Neural cell (in vitro differentiated cells): ENCODE data around the gene B3GALT6. TPM values are rescaled to one million over a fixed set of nuclear protein-coding genes. Genes with fewer than 3 reads are reported as not detected.

ENCODE experiments used
- H2AFZ ChIP-seq: fragments of 200-600, 300-800 bp; sonication (generic), shearing (Covaris generic); 2 replicates; pipeline ENCODE4 v1.6.0; 2014; ENCODE audit warnings: low read depth, mild to moderate bottlenecking, antibody characterized with exemption, low read length, moderate library complexity
- H3F3A ChIP-seq: fragments of 200-600 bp; shearing (Covaris generic); 2 replicates; pipeline ENCODE4 v1.6.1; 2016; ENCODE audit warnings: mild to moderate bottlenecking, moderate library complexity, mixed read lengths, antibody characterized with exemption, low read length; ENCODE audit not compliant: insufficient read depth, poor library complexity, severe bottlenecking
- H3K27ac ChIP-seq: fragments of 200-600, 300-800 bp; sonication (generic), shearing (Covaris generic); 2 replicates; pipeline ENCODE4 v1.5.1; 2014; ENCODE audit warnings: mild to moderate bottlenecking, low read length, moderate library complexity
- H3K27me3 ChIP-seq: fragments of 300-800, 200-600 bp; sonication (generic), shearing (Covaris generic); 2 replicates; pipeline ENCODE4 v1.6.0; 2014; ENCODE audit warnings: mild to moderate bottlenecking, low read depth, low read length, moderate library complexity; ENCODE audit not compliant: insufficient read depth
- H3K36me3 ChIP-seq: fragments of 300-800, 200-600 bp; sonication (generic), shearing (Covaris generic); 2 replicates; pipeline ENCODE4 v1.5.1; 2014; ENCODE audit warnings: mild to moderate bottlenecking, antibody characterized with exemption, low read length, moderate library complexity; ENCODE audit not compliant: insufficient read depth
- H3K4me2 ChIP-seq: fragments of 300-800, 200-600 bp; sonication (generic), shearing (Covaris generic); 2 replicates; pipeline ENCODE4 v1.6.0; 2014; ENCODE audit warnings: mild to moderate bottlenecking, low read length
- H3K4me3 ChIP-seq: fragments of 300-800, 200-600 bp; sonication (generic), shearing (Covaris generic); 2 replicates; pipeline ENCODE4 v1.5.1; 2014; ENCODE audit warnings: mild to moderate bottlenecking, low read length, moderate library complexity
- H3K79me2 ChIP-seq: fragments of 200-600 bp; shearing (Covaris generic); replicated peaks from 2 replicates; pipeline ENCODE4 v1.6.0; 2014; ENCODE audit warnings: mild to moderate bottlenecking, low read length, moderate library complexity; ENCODE audit not compliant: insufficient read depth
- H3K9ac ChIP-seq: fragments of 300-800, 200-600 bp; sonication (generic), shearing (Covaris generic); 2 replicates; pipeline ENCODE4 v1.6.1; 2016; ENCODE audit warnings: mild to moderate bottlenecking, low read length, mixed read lengths
- H3K9me2 ChIP-seq: fragments of 200-600 bp; shearing (Covaris generic); 2 replicates; pipeline ENCODE4 v1.6.1; 2016; ENCODE audit warnings: mild to moderate bottlenecking, low read length, mixed read lengths; ENCODE audit not compliant: insufficient read depth
- H3K9me3 ChIP-seq: fragments of 200-600, 300-800 bp; sonication (generic), shearing (Covaris generic); 2 replicates; pipeline ENCODE4 v1.6.1; 2016; ENCODE audit warnings: mild to moderate bottlenecking, mixed run types, low read length, moderate library complexity, mixed read lengths
- H4K20me1 ChIP-seq: fragments of 200-600 bp; shearing (Covaris generic); 2 replicates; pipeline ENCODE4 v1.6.1; 2016; ENCODE audit warnings: mild to moderate bottlenecking, mixed run types; ENCODE audit not compliant: insufficient read depth
- CTCF ChIP-seq: fragments of 450-650 bp; IDR thresholded peaks from 2 replicates; pipeline ENCODE4 v1.5.1; 2014; ENCODE audit warnings: antibody characterized with exemption, mild to moderate bottlenecking, moderate library complexity; ENCODE audit not compliant: poor library complexity, severe bottlenecking
- EP300 ChIP-seq: fragments of 450-650 bp; conservative IDR thresholded peaks from 2 replicates; pipeline ENCODE4 v1.6.1; 2014; ENCODE audit warnings: antibody characterized with exemption, mild to moderate bottlenecking, moderate library complexity; ENCODE audit not compliant: poor library complexity, severe bottlenecking
- EZH2 ChIP-seq: fragments of 200-600, 300-800 bp; shearing (Covaris generic), sonication (generic); IDR thresholded peaks from 2 replicates; pipeline ENCODE4 v1.6.1; 2014; ENCODE audit warnings: antibody characterized with exemption, low read length, borderline replicate concordance, mild to moderate bottlenecking; ENCODE audit not compliant: insufficient read depth, poor library complexity, severe bottlenecking
- MXI1 ChIP-seq: fragments of 450-650 bp; conservative IDR thresholded peaks from 2 replicates; pipeline ENCODE4 v1.6.1; 2014; ENCODE audit warnings: antibody characterized with exemption, mild to moderate bottlenecking; ENCODE audit not compliant: poor library complexity, severe bottlenecking
- POLR2AphosphoS5 ChIP-seq: IDR thresholded peaks from 2 replicates; pipeline ENCODE4 v1.6.1; 2012
- RAD21 ChIP-seq: fragments of 450-650 bp; conservative IDR thresholded peaks from 2 replicates; pipeline ENCODE4 v1.6.1; 2014; ENCODE audit warnings: antibody characterized with exemption, mild to moderate bottlenecking, moderate library complexity
- REST ChIP-seq: IDR thresholded peaks from 2 replicates; pipeline ENCODE4 v1.6.1; 2012; ENCODE audit warnings: borderline replicate concordance
- SMC3 ChIP-seq: fragments of 450-650 bp; conservative IDR thresholded peaks from 2 replicates; pipeline ENCODE4 v1.6.1; 2014; ENCODE audit warnings: antibody characterized with exemption, mild to moderate bottlenecking, moderate library complexity; ENCODE audit not compliant: poor library complexity
- TAF1 ChIP-seq: IDR thresholded peaks from 2 replicates; pipeline ENCODE4 v1.6.1; 2012; ENCODE audit warnings: low read depth
- polyA plus RNA-seq: library from polyadenylated mRNA; depleted of rRNA; stranded (reverse); fragments of >200 nt; gene quantifications from 2 replicates; pipeline ENCODE4 v1.2.3, GENCODE V29; 2014

B3GALT6 gene
- polyA plus RNA-seq, 1 donor from 2014 or later = 46.5 TPM

GRCh38 chr1:1204998-1205768 is 26.9 kb upstream of the B3GALT6 start:
- Histone ChIP-seq H3K79me2 (no peaks in the 10 kb centered on the region), H3K36me3 (no peaks in the 10 kb centered on the region), H4K20me1 (no peaks in the 10 kb centered on the region), H3F3A (no peaks in the 10 kb centered on the region), H3K9ac (no peak overlapping the region), H3K9me2 (no peaks in the 10 kb centered on the region), H3K27me3 (peaks cover 30% of the 10 kb centered on the region), H2AFZ (no peak overlapping the region), H3K4me2 (no peak overlapping the region), H3K9me3 (no peaks in the 10 kb centered on the region), H3K27ac (no peak overlapping the region), H3K4me3 (no peak overlapping the region)
- no peak for TF ChIP-seq CTCF
- no peak for TF ChIP-seq POLR2AphosphoS5
- TF ChIP-seq EP300 = no peak
- no peak for TF ChIP-seq REST
- no peak for TF ChIP-seq RAD21
- TF ChIP-seq MXI1 = no peak
- no peak for TF ChIP-seq SMC3
- no peak for TF ChIP-seq TAF1
- no peak for TF ChIP-seq EZH2

DNA sequence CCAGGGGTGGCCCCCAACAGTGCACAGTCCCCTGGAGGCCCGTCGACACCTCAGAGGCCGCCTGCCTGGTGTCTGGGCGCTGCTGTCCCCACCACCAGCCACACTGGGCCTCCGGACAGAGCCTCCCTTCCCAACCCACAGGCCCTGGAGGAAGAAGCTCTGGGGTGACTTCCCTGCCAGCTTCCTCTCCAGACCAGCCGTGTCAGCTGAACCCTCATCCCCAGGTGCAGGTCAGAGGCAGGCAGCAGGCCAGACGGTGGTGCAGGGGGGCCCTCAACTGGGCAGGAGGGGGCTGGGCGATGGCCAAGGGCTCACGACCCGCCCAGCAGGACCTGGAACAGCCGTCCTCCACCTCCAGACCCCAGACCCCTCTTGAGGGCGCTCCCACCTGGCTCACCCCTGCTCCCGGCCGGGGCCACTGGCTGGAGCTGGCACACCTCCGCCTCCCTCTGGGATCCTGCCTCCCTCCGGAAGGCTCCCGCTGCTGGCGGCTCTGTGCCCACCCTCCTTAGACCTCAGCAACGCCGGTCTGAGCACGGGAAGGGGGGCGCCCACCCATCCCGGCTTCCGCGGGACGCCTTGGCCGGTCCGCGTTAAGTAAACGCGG is 26.2 kb upstream of the B3GALT6 start:
- Histone ChIP-seq H4K20me1 (no peaks in the 10 kb centered on the region), H3K79me2 (no peaks in the 10 kb centered on the region), H3K9me3 (no peaks in the 10 kb centered on the region), H3K4me3 (no peak overlapping the region), H2AFZ (no peak overlapping the region), H3K27ac (no peak overlapping the region), H3K9ac (no peak overlapping the region), H3K27me3 (peaks cover 25% of the 10 kb centered on the region), H3K4me2 (no peak overlapping the region), H3F3A (no peaks in the 10 kb centered on the region), H3K9me2 (no peaks in the 10 kb centered on the region), H3K36me3 (no peaks in the 10 kb centered on the region)
- TF ChIP-seq EP300 (no peak), CTCF (no peak), SMC3 (no peak), RAD21 (no peak), REST (no peak), MXI1 (no peak), POLR2AphosphoS5 (no peak), TAF1 (no peak), EZH2 (no peak)
